GM18508 (cell line): ENCODE measurements around the gene RPS10.

ENCODE experiments used
- ATAC-seq: cut with Tn5 transposase; IDR thresholded peaks from one replicate; pipeline ENCODE4 v1.9.1; 2021; ENCODE audit warnings: moderate number of reproducible peaks; ENCODE audit not compliant: insufficient read depth, unreplicated experiment

Gene RPS10

GRCh38 chr6:34425498-34426410 is at the start of gene RPS10:
TSS of gene RPS10 (minus strand) at chr6:34426069. CDS start at chr6:34425221, 848 bp downstream.
- ATAC-seq: no peak

GRCh38 chr6:34475238-34475682 is 49.4 kb upstream of the RPS10 start:
- no peak for ATAC-seq

- no peak for ATAC-seq
Measured at GRCh38 chr6:34474754-34475153, 48.9 kb upstream of the RPS10 start.

- no peak for ATAC-seq
Measured at GRCh38 chr6:34473967-34474366, 48.1 kb upstream of the RPS10 start.

GRCh38 chr6:34472425-34472824 is 46.6 kb upstream of the RPS10 start:
- no peak for ATAC-seq

- ATAC-seq: no peak
Measured at GRCh38 chr6:34469499-34469898, 43.6 kb upstream of the RPS10 start.

GRCh38 chr6:34468378-34468892 is 42.6 kb upstream of the RPS10 start:
- no peak for ATAC-seq

GRCh38 chr6:34466242-34467185 is 40.6 kb upstream of the RPS10 start:
- ATAC-seq: no peak

GRCh38 chr6:34465531-34466241 is 39.8 kb upstream of the RPS10 start, which contains the start of gene PACSIN1:
TSS of gene PACSIN1 (plus strand) at chr6:34466076. CDS start at chr6:34526306, 60,230 bp downstream.
- no peak for ATAC-seq

GRCh38 chr6:34463849-34464248 is 38.0 kb upstream of the RPS10 start:
- ATAC-seq: no peak

GRCh38 chr6:34463299-34463698 is 37.4 kb upstream of the RPS10 start:
- no peak for ATAC-seq

- ATAC-seq: no peak
Measured at GRCh38 chr6:34462551-34462971, 36.7 kb upstream of the RPS10 start.

GRCh38 chr6:34462010-34462409 is 36.1 kb upstream of the RPS10 start:
- ATAC-seq: no peak

GRCh38 chr6:34460796-34461507 is 35.1 kb upstream of the RPS10 start:
- no peak for ATAC-seq

GRCh38 chr6:34459899-34460593 is 34.2 kb upstream of the RPS10 start:
- no peak for ATAC-seq

GRCh38 chr6:34457742-34458735 is 32.2 kb upstream of the RPS10 start:
- no peak for ATAC-seq

GRCh38 chr6:34457382-34457741 is 31.5 kb upstream of the RPS10 start:
- no peak for ATAC-seq

GRCh38 chr6:34455831-34456230 is 30.0 kb upstream of the RPS10 start:
- ATAC-seq: no peak
